ENCODE data around the gene TSFM.

DNA sequence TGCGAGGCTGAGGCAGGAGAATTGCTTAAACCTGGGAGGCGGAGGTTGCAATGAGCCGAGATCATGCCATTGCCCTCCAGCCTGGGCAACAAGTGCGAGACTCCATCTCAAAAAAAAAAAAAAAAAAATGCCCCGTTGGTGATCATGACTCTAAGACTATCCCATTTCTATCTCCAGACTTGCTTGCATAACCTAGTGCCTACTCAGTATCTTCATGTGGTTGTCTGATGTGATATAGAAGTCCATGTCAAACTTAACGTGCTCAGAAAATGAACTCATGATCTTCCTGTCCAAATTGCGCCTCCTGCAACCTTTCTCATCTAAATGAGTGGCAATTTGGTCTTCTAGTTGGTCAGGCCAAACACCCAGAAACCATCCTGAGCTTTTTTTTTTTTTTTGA is 4.7 kb upstream of the TSFM start:
- TF ChIP-seq, protein P1, sequence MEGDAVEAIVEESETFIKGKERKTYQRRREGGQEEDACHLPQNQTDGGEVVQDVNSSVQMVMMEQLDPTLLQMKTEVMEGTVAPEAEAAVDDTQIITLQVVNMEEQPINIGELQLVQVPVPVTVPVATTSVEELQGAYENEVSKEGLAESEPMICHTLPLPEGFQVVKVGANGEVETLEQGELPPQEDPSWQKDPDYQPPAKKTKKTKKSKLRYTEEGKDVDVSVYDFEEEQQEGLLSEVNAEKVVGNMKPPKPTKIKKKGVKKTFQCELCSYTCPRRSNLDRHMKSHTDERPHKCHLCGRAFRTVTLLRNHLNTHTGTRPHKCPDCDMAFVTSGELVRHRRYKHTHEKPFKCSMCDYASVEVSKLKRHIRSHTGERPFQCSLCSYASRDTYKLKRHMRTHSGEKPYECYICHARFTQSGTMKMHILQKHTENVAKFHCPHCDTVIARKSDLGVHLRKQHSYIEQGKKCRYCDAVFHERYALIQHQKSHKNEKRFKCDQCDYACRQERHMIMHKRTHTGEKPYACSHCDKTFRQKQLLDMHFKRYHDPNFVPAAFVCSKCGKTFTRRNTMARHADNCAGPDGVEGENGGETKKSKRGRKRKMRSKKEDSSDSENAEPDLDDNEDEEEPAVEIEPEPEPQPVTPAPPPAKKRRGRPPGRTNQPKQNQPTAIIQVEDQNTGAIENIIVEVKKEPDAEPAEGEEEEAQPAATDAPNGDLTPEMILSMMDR (IDR thresholded peaks at IDR 0.05), result no peak
- TF ChIP-seq POLR2AphosphoS5 (IDR thresholded peaks at IDR 0.05), result no peak
- TF ChIP-seq POLR2A (IDR thresholded peaks at IDR 0.05), result no peak

All from suprapubic skin (tissue), 4 donors.